ENCODE measurements around the gene INVS.

GRCh38 chr9:100216178-100216787 lies 117.2 kb downstream of the INVS start:
- TF ChIP-seq EZH2 (IDR thresholded peaks at IDR 0.05) (no peak), POLR2AphosphoS5 (IDR thresholded peaks at IDR 0.05; ENCODE audit: borderline replicate concordance, low read depth, low read length) (no peak), FOXP2 (optimal IDR thresholded peaks at IDR 0.05; ENCODE audit: control extremely low read depth, extremely low read length, insufficient read depth) (no peak)
